Tibial artery (tissue), 4 donors: Measurements from ENCODE around the gene DDA1.

ENCODE experiments used
- DNase-seq, 2 donors: peaks; one replicate each; pipeline ENCODE4 v3.0.0-alpha.2; 2019
- H3K27ac ChIP-seq, 2 donors: fragments of 200-600 bp; sonication (generic) in 1 of 2; 1 replicate in 1 of 2; 2 replicates in 1 of 2; pipeline ENCODE4 v1.5.1; 2018 to 2019; ENCODE audit warnings: mild to moderate bottlenecking in 1 of 2
- H3K27me3 ChIP-seq, 2 donors: fragments of 200-600 bp; sonication (generic) in 1 of 2; one replicate each; pipeline versions ENCODE4 v1.5.1 to v1.6.0; 2016 to 2019
- H3K36me3 ChIP-seq, 3 donors: fragments of 200-600 bp; sonication (generic) in 2 of 3; one replicate each; pipeline ENCODE4 v1.5.1; 2016 to 2019; ENCODE audit warnings: mild to moderate bottlenecking in 2 of 3
- H3K4me1 ChIP-seq, 4 donors: fragments of 200-600 bp; sonication (generic) in 2 of 4; 1 replicate in 3 of 4; 2 replicates in 1 of 4; pipeline ENCODE4 v1.5.1; 2016 to 2019
- H3K4me3 ChIP-seq, 2 donors: fragments of 200-600 bp; sonication (generic) in 1 of 2; 1 replicate in 1 of 2; 2 replicates in 1 of 2; pipeline ENCODE4 v1.5.1; 2018 to 2019; ENCODE audit warnings: mild to moderate bottlenecking in 2 of 2
- H3K9me3 ChIP-seq, 3 donors: fragments of 200-600 bp; sonication (generic) in 1 of 3; one replicate each; pipeline ENCODE4 v1.5.1; 2016 to 2019
- CTCF ChIP-seq, 2 experiments: fragments of 200-600 bp in 1 of 2; fragments of 450-650 bp in 1 of 2; IDR thresholded peaks; one replicate each; pipeline ENCODE4 v1.5.1; 2017 to 2019; ENCODE audit warnings: antibody characterized with exemption in 2 of 2, mild to moderate bottlenecking in 1 of 2, moderate library complexity in 1 of 2
- intact Hi-C: fragments of 100-400 bp; cut with DNase I; formaldehyde crosslinking; loops from one replicate; pipeline ENCODE4 v1.15.0; 2023; ENCODE audit warnings: low total_unique reads

Gene DDA1

GRCh38 chr19:17332677-17333581, 23.6 kb downstream of the DDA1 start:
- Histone ChIP-seq H3K4me1 (peaks cover 0 to 51% (median 28%) of the 10 kb centered on the region in 4 donors), H3K27me3 (no peaks in the 10 kb centered on the region), H3K36me3 (peaks cover 0 to 8% (median 0%) of the 10 kb centered on the region in 3 donors), H3K9me3 (no peaks in the 10 kb centered on the region), H3K4me3 (no peak overlapping the region), H3K27ac (no peak overlapping the region)
- no peak for DNase-seq
- no peak for TF ChIP-seq CTCF (IDR thresholded peaks at IDR 0.05)
- intact Hi-C loops, result no loop called here

GRCh38 chr19:17333611-17334413, 24.4 kb downstream of the DDA1 start:
- no peak for TF ChIP-seq CTCF (IDR thresholded peaks at IDR 0.05)
- peaks cover 0 to 8% (median 0%) of the 10 kb centered on the region in 3 donors for H3K36me3 ChIP-seq
- peak overlapping the region; percentile 68 to 70 for H3K27ac ChIP-seq
- H3K4me3 ChIP-seq, result peak overlapping the region; percentile 69 to 87
- no peaks in the 10 kb centered on the region for H3K27me3 ChIP-seq
- peaks cover 0 to 53% (median 34%) of the 10 kb centered on the region in 4 donors for H3K4me1 ChIP-seq
- no peaks in the 10 kb centered on the region for H3K9me3 ChIP-seq
- intact Hi-C loops, result no loop called here
- DNase-seq, result no peak

GRCh38 chr19:17334414-17335409, 25.3 kb downstream of the DDA1 start, which contains the start of gene ANO8:
Gene ANO8, minus strand, starts transcription at chr19:17334855. Its CDS starts 185 bp downstream, at chr19:17334670.
- Histone ChIP-seq H3K27me3 (no peaks in the 10 kb centered on the region), H3K36me3 (peaks cover 0 to 11% (median 0%) of the 10 kb centered on the region in 3 donors), H3K9me3 (no peaks in the 10 kb centered on the region), H3K4me1 (peaks cover 0 to 46% (median 33%) of the 10 kb centered on the region in 4 donors), H3K27ac (peak within 1 kb of the TSS; percentile 68 to 88), H3K4me3 (peak within 1 kb of the TSS; percentile 69 to 87)
- intact Hi-C loops, result no loop called here
- TF ChIP-seq CTCF (IDR thresholded peaks at IDR 0.05), result no peak
- DNase-seq, result peak; percentile 95 to 97

GRCh38 chr19:17335575-17335974, 26.2 kb downstream of the DDA1 start:
- intact Hi-C loops, result no loop called here

More at GRCh38 chr19:17335575-17335974, 26.2 kb downstream of the DDA1 start:
- H3K27ac ChIP-seq, result peak overlapping the region in 1 of 2 donors; percentile 88
- TF ChIP-seq CTCF (IDR thresholded peaks at IDR 0.05), result no peak
- peaks cover 0 to 9% (median 2%) of the 10 kb centered on the region in 3 donors for H3K36me3 ChIP-seq
- peak overlapping the region in 1 of 2 donors; percentile 65 for H3K4me3 ChIP-seq
- H3K9me3 ChIP-seq, result no peaks in the 10 kb centered on the region
- peaks cover 0 to 46% (median 33%) of the 10 kb centered on the region in 4 donors for H3K4me1 ChIP-seq
- no peak for DNase-seq
- no peaks in the 10 kb centered on the region for H3K27me3 ChIP-seq
